Mesenchymal stem cell (in vitro differentiated cells and primary cell): ENCODE data around the gene SMARCD2.
"Not testable (repeated sequence)": the region's sequence is repeated elsewhere in the genome, so short reads cannot be mapped to it uniquely, and the experiment has no call there.

Source experiments
- DNase-seq: peaks from one replicate; pipeline ENCODE4 v3.0.0-alpha.2; 2013
- H2AFZ ChIP-seq: one replicate; pipeline ENCODE4 v1.6.1; 2013; ENCODE audit warnings: low read depth, mild to moderate bottlenecking, control low read depth, inconsistent platforms, low read length, moderate library complexity
- H2AK5ac ChIP-seq: 2 replicates; pipeline ENCODE4 v1.6.1; 2013; ENCODE audit warnings: low read length, moderate library complexity, mild to moderate bottlenecking, inconsistent platforms; ENCODE audit not compliant: severe bottlenecking
- H2BK120ac ChIP-seq: one replicate; pipeline ENCODE4 v1.6.1; 2013; ENCODE audit warnings: low read depth, mild to moderate bottlenecking, inconsistent platforms, low read length, moderate library complexity
- H2BK12ac ChIP-seq, 2 experiments: one replicate each; pipeline ENCODE4 v1.6.1; 2013; ENCODE audit warnings: inconsistent platforms in 2 of 2, low read length in 2 of 2, mild to moderate bottlenecking in 2 of 2, moderate library complexity in 2 of 2, control low read depth in 1 of 2
- H2BK15ac ChIP-seq: one replicate; pipeline ENCODE4 v1.6.1; 2013; ENCODE audit warnings: mild to moderate bottlenecking, low read depth, inconsistent platforms; ENCODE audit not compliant: poor library complexity, severe bottlenecking
- H2BK5ac ChIP-seq: 2 replicates; pipeline ENCODE4 v1.6.1; 2013; ENCODE audit warnings: low read depth, mild to moderate bottlenecking, low read length, control low read depth, inconsistent platforms; ENCODE audit not compliant: poor library complexity, severe bottlenecking
- H3K14ac ChIP-seq, 2 experiments: one replicate each; pipeline ENCODE4 v1.6.1; 2013; ENCODE audit warnings: inconsistent platforms in 2 of 2, low read length in 2 of 2, control low read depth in 1 of 2, mild to moderate bottlenecking in 1 of 2, moderate library complexity in 1 of 2
- H3K18ac ChIP-seq, 2 experiments: one replicate each; pipeline ENCODE4 v1.6.1; 2013; ENCODE audit warnings: inconsistent platforms in 2 of 2, low read length in 2 of 2, control low read depth in 1 of 2, low read depth in 1 of 2, mild to moderate bottlenecking in 1 of 2
- H3K23ac ChIP-seq, 2 experiments: one replicate each; pipeline ENCODE4 v1.6.1; 2013; ENCODE audit warnings: inconsistent platforms in 2 of 2, low read length in 2 of 2, mild to moderate bottlenecking in 2 of 2, moderate library complexity in 2 of 2, control low read depth in 1 of 2
- H3K27ac ChIP-seq: 2 replicates; pipeline ENCODE4 v1.5.1; 2013; ENCODE audit warnings: mild to moderate bottlenecking, moderate library complexity, low read length, control low read depth, inconsistent platforms; ENCODE audit not compliant: poor library complexity, severe bottlenecking
- H3K27me3 ChIP-seq, 2 experiments: 2 replicates each; pipeline versions ENCODE4 v1.6.1 to v1.7.0; 2013; ENCODE audit warnings: low read length in 2 of 2, mild to moderate bottlenecking in 2 of 2, moderate library complexity in 2 of 2, control low read depth in 1 of 2, inconsistent platforms in 1 of 2; ENCODE audit not compliant: control insufficient read depth in 1 of 2, insufficient read depth in 1 of 2
- H3K36me3 ChIP-seq, 2 experiments: 2 replicates each; pipeline versions ENCODE4 v1.6.1 to v1.7.0; 2013; ENCODE audit warnings: low read length in 2 of 2, control low read depth in 1 of 2, inconsistent platforms in 1 of 2, low read depth in 1 of 2, mild to moderate bottlenecking in 1 of 2; ENCODE audit not compliant: insufficient read depth in 2 of 2, control insufficient read depth in 1 of 2
- H3K4ac ChIP-seq, 2 experiments: one replicate each; pipeline ENCODE4 v1.6.1; 2013; ENCODE audit warnings: inconsistent platforms in 2 of 2, low read length in 2 of 2, mild to moderate bottlenecking in 2 of 2, moderate library complexity in 2 of 2, control low read depth in 1 of 2, low read depth in 1 of 2
- H3K4me1 ChIP-seq: 2 replicates; pipeline ENCODE4 v1.6.1; 2013; ENCODE audit warnings: low read depth, low read length, control low read depth; ENCODE audit not compliant: control insufficient read depth, insufficient read depth
- H3K4me2 ChIP-seq: 2 replicates; pipeline ENCODE4 v1.6.1; 2013; ENCODE audit warnings: low read length, mild to moderate bottlenecking, inconsistent platforms; ENCODE audit not compliant: poor library complexity, severe bottlenecking
- H3K4me3 ChIP-seq, 2 experiments: 2 replicates each; pipeline versions ENCODE4 v1.5.1 to v1.7.0; 2013; ENCODE audit warnings: low read length in 2 of 2, mild to moderate bottlenecking in 2 of 2, control low read depth in 1 of 2, low read depth in 1 of 2; ENCODE audit not compliant: insufficient read depth in 1 of 2
- H3K79me1 ChIP-seq: replicated peaks from 2 replicates; pipeline ENCODE4 v1.6.1; 2013; ENCODE audit warnings: mild to moderate bottlenecking, control low read depth, low read length, inconsistent platforms; ENCODE audit not compliant: poor library complexity, severe bottlenecking
- H3K9ac ChIP-seq: 2 replicates; pipeline ENCODE4 v1.7.0; 2013; ENCODE audit warnings: mild to moderate bottlenecking, low read length, moderate library complexity
- H3K9me3 ChIP-seq: 2 replicates; pipeline ENCODE4 v1.7.0; 2013; ENCODE audit warnings: mild to moderate bottlenecking, low read length; ENCODE audit not compliant: control insufficient read depth
- H4K8ac ChIP-seq: one replicate; pipeline ENCODE4 v1.6.1; 2013; ENCODE audit warnings: inconsistent platforms, mild to moderate bottlenecking, low read length, moderate library complexity
- H4K91ac ChIP-seq: one replicate; pipeline ENCODE4 v1.6.1; 2013; ENCODE audit warnings: mild to moderate bottlenecking, low read length, inconsistent platforms
- WGBS: methylation state at CpG from one replicate; pipeline ENCODE4 v1.1.7; 2013; ENCODE audit warnings: mixed read lengths; 5-methylcytosine and 5-hydroxymethylcytosine counted together

Gene SMARCD2

DNA sequence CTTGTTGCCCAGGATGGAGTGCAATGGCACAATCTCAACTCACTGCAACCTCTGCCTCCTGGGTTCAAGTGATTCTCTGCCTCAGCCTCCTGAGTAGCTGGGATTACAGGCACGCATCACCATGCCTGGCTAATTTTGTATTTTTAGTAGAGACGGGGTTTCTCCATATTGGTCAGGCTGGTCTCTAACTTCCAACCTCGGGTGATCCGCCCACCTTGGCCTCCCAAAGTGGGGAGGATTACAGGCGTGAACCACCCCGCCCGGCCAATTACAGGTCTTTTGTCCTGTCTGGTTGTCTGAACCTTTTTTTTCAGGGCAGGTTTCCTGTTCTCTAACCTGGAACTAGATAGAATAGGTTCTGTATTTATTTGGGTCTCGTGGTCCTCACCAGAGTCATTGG lies 13.9 kb upstream of the SMARCD2 start:
- H4K91ac ChIP-seq, H3K27ac ChIP-seq, H3K4me3 ChIP-seq, H3K36me3 ChIP-seq, H3K4me1 ChIP-seq, H2BK12ac ChIP-seq, H4K8ac ChIP-seq, H3K14ac ChIP-seq, H2BK15ac ChIP-seq, H3K23ac ChIP-seq, H2BK120ac ChIP-seq, H3K18ac ChIP-seq, H2AFZ ChIP-seq, H2AK5ac ChIP-seq, H2BK5ac ChIP-seq, DNase-seq, H3K9ac ChIP-seq, H3K4me2 ChIP-seq, H3K4ac ChIP-seq, H3K79me1 ChIP-seq, H3K9me3 ChIP-seq: not testable (repeated sequence)
- WGBS, result 92% methylated on average over 8 of the region's 8 CpGs
- peaks cover 26 to 37% of the 10 kb centered on the region in 2 experiments for H3K27me3 ChIP-seq

DNA sequence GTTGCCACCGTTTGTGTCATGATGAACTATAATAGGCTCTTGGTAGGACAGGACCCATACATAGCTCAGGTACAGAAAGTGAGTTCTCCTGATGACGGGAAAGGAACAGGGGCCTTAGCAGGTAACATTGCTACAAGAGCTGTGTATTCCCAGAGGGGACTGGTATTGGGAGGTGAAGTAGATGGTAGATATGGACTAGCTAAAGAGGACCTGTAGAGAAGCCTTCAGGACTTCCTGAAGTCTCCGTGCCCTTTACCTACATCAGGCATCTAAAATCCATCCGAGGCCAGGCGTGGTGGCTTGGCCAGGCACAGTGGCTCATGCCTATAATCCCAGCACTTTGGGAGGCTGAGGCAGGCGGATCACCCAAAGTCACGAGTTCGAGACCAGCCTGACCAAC lies 12.7 kb upstream of the SMARCD2 start:
- Histone ChIP-seq H4K8ac (no peak overlapping the region), H2AFZ (no peak overlapping the region), H3K4me3 (no peak overlapping the region), H2BK15ac (no peak overlapping the region), H3K23ac (no peak overlapping the region), H3K18ac (no peak overlapping the region), H3K27ac (no peak overlapping the region), H3K27me3 (peaks cover 21 to 29% of the 10 kb centered on the region in 2 experiments), H3K4me1 (no peaks in the 10 kb centered on the region), H3K4me2 (no peak overlapping the region), H3K9me3 (no peaks in the 10 kb centered on the region), H2BK12ac (no peak overlapping the region), H4K91ac (no peak overlapping the region), H3K4ac (no peak overlapping the region), H2BK5ac (no peak overlapping the region), H3K36me3 (no peaks in the 10 kb centered on the region), H3K9ac (no peak overlapping the region), H2AK5ac (no peak overlapping the region), H3K79me1 (no peaks in the 10 kb centered on the region), H2BK120ac (no peak overlapping the region), H3K14ac (no peak overlapping the region)
- 86% methylated on average over 8 of the region's 8 CpGs for WGBS
- DNase-seq, result no peak

DNA sequence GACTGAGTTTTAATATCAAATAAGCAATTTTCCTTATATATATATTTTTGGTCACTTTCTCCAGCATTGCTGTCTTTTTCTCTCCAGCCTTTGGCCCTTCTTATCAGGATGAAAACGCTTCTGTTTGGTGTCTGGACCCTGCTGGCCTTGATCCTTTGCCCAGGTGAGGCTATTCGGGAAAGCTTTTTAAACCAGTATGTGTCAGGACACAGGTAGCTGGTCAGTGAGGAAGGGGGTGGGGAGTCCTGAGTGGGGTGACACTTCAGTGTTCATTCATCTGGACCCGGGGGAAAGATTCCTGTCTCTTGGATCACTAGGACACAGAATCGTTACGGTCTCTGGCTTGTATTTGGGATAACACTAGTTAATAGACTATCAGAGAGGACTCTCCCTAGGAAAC lies 12.2 kb upstream of the SMARCD2 start:
- WGBS, result 88% methylated on average over 5 of the region's 5 CpGs

GRCh38 chr17:63853260-63853659 lies 10.8 kb upstream of the SMARCD2 start:
- Histone ChIP-seq H3K27me3 (peaks cover 7 to 9% of the 10 kb centered on the region in 2 experiments), H4K91ac (no peak overlapping the region), H2AFZ (no peak overlapping the region), H3K79me1 (no peaks in the 10 kb centered on the region), H3K14ac (no peak overlapping the region), H3K4me2 (no peak overlapping the region), H3K4ac (no peak overlapping the region), H4K8ac (no peak overlapping the region), H3K36me3 (no peaks in the 10 kb centered on the region), H2BK15ac (no peak overlapping the region), H2AK5ac (no peak overlapping the region), H3K9ac (no peak overlapping the region), H3K23ac (no peak overlapping the region), H2BK5ac (no peak overlapping the region), H3K18ac (no peak overlapping the region), H3K9me3 (no peaks in the 10 kb centered on the region), H3K4me1 (peaks cover 4% of the 10 kb centered on the region), H3K27ac (no peak overlapping the region), H3K4me3 (no peak overlapping the region), H2BK12ac (no peak overlapping the region), H2BK120ac (no peak overlapping the region)
- no CpG with 5 or more reads among the region's 2 CpGs for WGBS
- DNase-seq, result no peak

More for the DNA sequence above, 12.2 kb upstream of the SMARCD2 start:
- DNase-seq, result no peak
- Histone ChIP-seq H4K91ac (no peak overlapping the region), H3K14ac (no peak overlapping the region), H3K4ac (no peak overlapping the region), H3K36me3 (no peaks in the 10 kb centered on the region), H2BK5ac (no peak overlapping the region), H2BK120ac (no peak overlapping the region), H4K8ac (no peak overlapping the region), H2BK12ac (no peak overlapping the region), H3K23ac (no peak overlapping the region), H3K4me2 (no peak overlapping the region), H3K27ac (no peak overlapping the region), H3K4me1 (no peaks in the 10 kb centered on the region), H3K9me3 (no peaks in the 10 kb centered on the region), H3K4me3 (no peak overlapping the region), H3K18ac (no peak overlapping the region), H3K79me1 (no peaks in the 10 kb centered on the region), H2AFZ (no peak overlapping the region), H3K9ac (no peak overlapping the region), H3K27me3 (peaks cover 16 to 24% of the 10 kb centered on the region in 2 experiments), H2AK5ac (no peak overlapping the region), H2BK15ac (no peak overlapping the region)
